BJ (cell line): ENCODE data around the gene TGM2. TPM values are rescaled to one million over a fixed set of nuclear protein-coding genes. Genes with fewer than 3 reads are reported as not detected.

Experiments
- CTCF ChIA-PET: fragments of 350-600 bp; formaldehyde crosslinking; extraction: SDS; loops from one replicate; lab custom pipeline; 2021; ENCODE audit warnings: antibody characterized with exemption, inconsistent platforms; lab: Yijun Ruan, JAX
- POLR2A ChIA-PET: fragments of 300-600 bp; sonication (Branson Sonifier 250); formaldehyde crosslinking; extraction: SDS; loops from one replicate; lab custom pipeline; 2021; ENCODE audit warnings: antibody characterized with exemption; lab: Charles Lee
- DNase-seq: peaks from one replicate; pipeline ENCODE4 v3.0.0-alpha.2; 2011; ENCODE audit warnings: low read depth
- H3K27me3 ChIP-seq: 2 replicates; pipeline ENCODE4 v1.6.0; 2011; ENCODE audit warnings: low read length; ENCODE audit not compliant: control insufficient read depth, insufficient read depth
- H3K36me3 ChIP-seq: 2 replicates; pipeline ENCODE4 v1.5.1; 2011; ENCODE audit warnings: low read length; ENCODE audit not compliant: control insufficient read depth, insufficient read depth
- H3K4me3 ChIP-seq: 2 replicates; pipeline ENCODE4 v1.5.1; 2011; ENCODE audit warnings: low read depth, mild to moderate bottlenecking, control low read depth, low read length
- CTCF ChIP-seq: IDR thresholded peaks from 2 replicates; pipeline ENCODE4 v1.5.1; 2011; ENCODE audit warnings: low read depth, mild to moderate bottlenecking, control low read depth, inconsistent platforms, low read length, moderate library complexity; ENCODE audit not compliant: insufficient read depth
- polyA plus RNA-seq: library from polyadenylated mRNA; depleted of rRNA; stranded (reverse); fragments of >200 nt; gene quantifications from 2 replicates; pipeline ENCODE4 v1.2.3, GENCODE V29; 2011

The TGM2 gene
- polyA plus RNA-seq, 1 experiment, result 397 TPM

- Histone ChIP-seq H3K27me3 (no peaks in the 10 kb centered on the region), H3K4me3 (no peak overlapping the region), H3K36me3 (peaks cover 41% of the 10 kb centered on the region)
- ChIA-PET CTCF (interaction anchor here (1.1 to 3.6 kb wide), 6 partner anchors 12 to 89 kb away, joined by 3 to 12 read pairs (median 4); partner anchors contain the start of gene TGM2), POLR2A (interaction anchor here (0.5 kb wide), 1 partner anchor 51 kb away, joined by 6 read pairs; no protein-coding TSS in a partner anchor)
- TF ChIP-seq CTCF, result no peak
- DNase-seq, result no peak
Observed at GRCh38 chr20:38151455-38151854, 13.6 kb downstream of the TGM2 start.

GRCh38 chr20:38150335-38151170, 14.5 kb downstream of the TGM2 start:
- POLR2A ChIA-PET, result interaction anchor here (0.5 kb wide), 1 partner anchor 50 kb away, joined by 6 read pairs; no protein-coding TSS in a partner anchor
- H3K4me3 ChIP-seq, result no peak overlapping the region
- TF ChIP-seq CTCF, result no peak
- CTCF ChIA-PET, result interaction anchor here (1.6 to 3.6 kb wide), 2 partner anchors 13 to 72 kb away, joined by 4 to 12 read pairs; partner anchors contain the start of gene TGM2
- H3K27me3 ChIP-seq, result no peaks in the 10 kb centered on the region
- H3K36me3 ChIP-seq, result peaks cover 37% of the 10 kb centered on the region
- DNase-seq, result no peak

GRCh38 chr20:38148328-38149102, 16.6 kb downstream of the TGM2 start:
- DNase-seq, result no peak
- no peak for TF ChIP-seq CTCF
- Histone ChIP-seq H3K36me3 (peaks cover 33% of the 10 kb centered on the region), H3K4me3 (no peak overlapping the region), H3K27me3 (no peaks in the 10 kb centered on the region)
- CTCF ChIA-PET, result interaction anchor here (1.4 kb wide), 1 partner anchor 73 kb away, joined by 3 read pairs; no protein-coding TSS in a partner anchor
- POLR2A ChIA-PET, result no interaction called here

- no peak for DNase-seq
- no peak for TF ChIP-seq CTCF
- H3K36me3 ChIP-seq, result peaks cover 30% of the 10 kb centered on the region
- POLR2A ChIA-PET, result no interaction called here
- H3K4me3 ChIP-seq, result no peak overlapping the region
- CTCF ChIA-PET, result interaction anchor here (1.1 kb wide), 1 partner anchor 17 kb away, joined by 3 read pairs; no protein-coding TSS in a partner anchor
- H3K27me3 ChIP-seq, result no peaks in the 10 kb centered on the region
Observed at GRCh38 chr20:38147751-38148150, 17.3 kb downstream of the TGM2 start.
